ENCODE measurements around the gene COL4A5. TPM values are rescaled to one million over a fixed set of nuclear protein-coding genes. Genes with fewer than 3 reads are reported as not detected.

The COL4A5 gene
- total RNA-seq, 2 experiments from 2014 or later, result not detected

DNA sequence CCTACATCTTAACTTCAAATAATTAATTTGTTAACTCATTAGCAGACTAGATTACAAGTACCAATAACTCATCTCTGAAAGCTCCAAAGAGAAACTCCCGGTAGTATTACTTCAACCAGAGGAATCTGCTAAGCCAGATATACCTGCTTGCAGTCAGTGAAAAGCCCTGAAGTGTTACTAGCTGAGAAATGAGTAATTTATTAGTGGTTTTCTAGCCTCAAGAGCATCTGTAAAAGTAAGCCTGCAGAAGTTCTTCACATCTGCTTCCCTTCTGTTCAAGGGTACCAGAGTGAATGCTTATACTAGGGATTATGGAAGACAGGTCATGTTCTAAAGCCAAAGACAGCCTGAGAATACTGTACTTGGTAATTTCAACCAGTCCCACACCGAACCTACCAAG is 262.0 kb downstream of the COL4A5 start:
- H3K27me3 Mint-ChIP-seq (ENCODE audit: low read depth), result no peaks in the 10 kb centered on the region

DNA sequence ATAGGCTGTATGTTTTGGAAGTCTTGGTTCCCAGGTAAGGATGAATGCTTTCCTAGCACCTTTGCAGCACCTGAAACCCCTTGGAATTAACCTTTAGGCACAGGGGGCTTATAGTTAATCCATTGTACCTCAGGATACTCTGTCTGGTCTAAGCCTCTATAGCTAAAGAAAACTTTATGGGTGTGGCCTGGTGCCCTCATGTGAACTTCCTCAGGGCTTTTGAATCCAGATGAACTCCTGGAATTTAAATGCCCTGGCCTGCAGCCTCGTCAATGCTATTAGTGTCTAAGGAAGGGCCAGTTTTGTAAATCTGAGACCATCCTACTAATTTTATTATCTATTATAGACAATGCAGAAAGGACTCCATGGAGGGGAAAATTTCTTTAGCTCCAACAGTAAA is 262.9 kb downstream of the COL4A5 start:
- no peaks in the 10 kb centered on the region for H3K4me1 Mint-ChIP-seq (ENCODE audit: low read depth)
- H3K4me3 Mint-ChIP-seq, result no peak overlapping the region
- no peak for DNase-seq
- no peak overlapping the region for H3K27ac Mint-ChIP-seq
- CTCF ChIA-PET, result no interaction called here
- H3K36me3 Mint-ChIP-seq (ENCODE audit: low read depth), result no peaks in the 10 kb centered on the region
- intact Hi-C loops (cut with micrococcal nuclease), result no loop called here
- no peaks in the 10 kb centered on the region for H3K27me3 Mint-ChIP-seq (ENCODE audit: low read depth)
- H3K9me3 Mint-ChIP-seq, result no peaks in the 10 kb centered on the region

More for the DNA sequence above, 262.0 kb downstream of the COL4A5 start:
- no peak overlapping the region for H3K4me3 Mint-ChIP-seq
- no peaks in the 10 kb centered on the region for H3K36me3 Mint-ChIP-seq (ENCODE audit: low read depth)
- no peak for DNase-seq
- H3K27ac Mint-ChIP-seq, result no peak overlapping the region
- H3K4me1 Mint-ChIP-seq (ENCODE audit: low read depth), result no peaks in the 10 kb centered on the region
- no peaks in the 10 kb centered on the region for H3K9me3 Mint-ChIP-seq
- CTCF ChIA-PET, result no interaction called here
- intact Hi-C loops (cut with micrococcal nuclease), result no loop called here

DNA sequence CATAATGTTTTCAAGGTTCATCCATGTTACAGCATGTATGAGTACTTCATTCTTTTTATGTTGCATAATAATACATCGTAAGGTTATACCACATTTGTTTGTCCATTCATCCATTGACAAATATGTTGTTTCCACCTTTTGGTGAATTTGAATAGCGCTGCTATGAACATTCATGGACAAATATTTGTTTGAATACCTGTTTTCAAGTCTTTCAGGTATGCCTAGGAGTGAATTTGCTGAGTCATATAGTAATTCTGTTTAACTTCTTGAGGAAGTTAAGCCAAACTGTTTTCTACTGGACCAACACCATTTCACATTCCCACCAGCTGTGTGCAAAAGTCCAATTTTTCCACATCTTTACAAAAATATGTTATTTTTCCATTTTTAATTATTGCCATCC is 265.2 kb downstream of the COL4A5 start:
- H3K4me1 Mint-ChIP-seq (ENCODE audit: low read depth), result no peaks in the 10 kb centered on the region
- CTCF ChIA-PET, result no interaction called here
- intact Hi-C loops (cut with micrococcal nuclease), result no loop called here
- H3K27me3 Mint-ChIP-seq (ENCODE audit: low read depth), result no peaks in the 10 kb centered on the region
- H3K4me3 Mint-ChIP-seq, result no peak overlapping the region
- H3K27ac Mint-ChIP-seq, result no peak overlapping the region
- no peak for DNase-seq
- H3K9me3 Mint-ChIP-seq, result no peaks in the 10 kb centered on the region
- no peaks in the 10 kb centered on the region for H3K36me3 Mint-ChIP-seq (ENCODE audit: low read depth)

DNA sequence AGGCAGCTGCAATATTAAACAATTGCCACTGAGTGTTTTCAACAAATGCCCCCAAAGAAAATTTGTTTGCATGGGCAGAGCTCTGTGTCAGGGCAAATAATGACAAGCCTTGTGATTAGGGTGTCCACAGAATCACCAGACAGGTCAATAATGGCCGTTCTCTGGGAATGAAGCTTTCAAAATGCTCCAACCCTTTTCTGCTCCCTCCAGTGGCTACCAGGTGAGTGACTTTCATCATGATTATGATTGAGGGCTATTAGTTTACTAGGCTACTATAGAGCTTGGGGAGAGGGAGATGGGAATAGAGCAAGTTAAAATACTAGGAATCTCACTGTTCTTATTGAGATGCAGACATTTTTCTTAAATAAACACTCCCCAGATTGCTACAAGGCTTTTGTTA is 273.2 kb downstream of the COL4A5 start:
- Mint-ChIP-seq H3K27ac (no peak overlapping the region), H3K27me3 (ENCODE audit: low read depth) (no peaks in the 10 kb centered on the region), H3K4me1 (ENCODE audit: low read depth) (no peaks in the 10 kb centered on the region), H3K4me3 (no peak overlapping the region), H3K36me3 (ENCODE audit: low read depth) (no peaks in the 10 kb centered on the region), H3K9me3 (peaks cover 1% of the 10 kb centered on the region)
- CTCF ChIA-PET, result no interaction called here
- no peak for DNase-seq
- intact Hi-C loops (cut with micrococcal nuclease), result no loop called here

DNA sequence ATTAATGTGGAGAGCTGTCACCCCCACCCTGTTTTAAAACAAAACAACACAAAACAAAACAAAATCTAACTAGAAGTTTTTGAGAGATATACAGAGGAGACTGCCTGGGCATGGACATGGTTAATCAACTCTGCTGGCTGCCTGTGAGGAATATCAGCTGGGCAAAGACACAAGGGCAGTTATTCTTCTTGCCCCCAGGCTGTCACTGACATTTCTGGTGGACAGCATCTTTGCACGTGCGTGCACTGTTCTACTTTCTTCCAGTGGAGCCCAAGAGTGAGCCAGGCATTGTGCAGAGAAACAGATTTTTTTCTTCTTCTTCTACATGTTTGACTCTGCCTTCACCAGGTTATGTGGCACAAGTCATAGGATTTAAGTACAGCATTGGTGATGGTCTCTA is 282.9 kb downstream of the COL4A5 start:
- Mint-ChIP-seq H3K4me3 (no peak overlapping the region), H3K9me3 (no peaks in the 10 kb centered on the region), H3K36me3 (ENCODE audit: low read depth) (no peaks in the 10 kb centered on the region), H3K4me1 (ENCODE audit: low read depth) (no peaks in the 10 kb centered on the region), H3K27me3 (ENCODE audit: low read depth) (no peaks in the 10 kb centered on the region), H3K27ac (no peak overlapping the region)
- intact Hi-C loops (cut with micrococcal nuclease), result no loop called here
- no peak for DNase-seq
- CTCF ChIA-PET, result no interaction called here

DNA sequence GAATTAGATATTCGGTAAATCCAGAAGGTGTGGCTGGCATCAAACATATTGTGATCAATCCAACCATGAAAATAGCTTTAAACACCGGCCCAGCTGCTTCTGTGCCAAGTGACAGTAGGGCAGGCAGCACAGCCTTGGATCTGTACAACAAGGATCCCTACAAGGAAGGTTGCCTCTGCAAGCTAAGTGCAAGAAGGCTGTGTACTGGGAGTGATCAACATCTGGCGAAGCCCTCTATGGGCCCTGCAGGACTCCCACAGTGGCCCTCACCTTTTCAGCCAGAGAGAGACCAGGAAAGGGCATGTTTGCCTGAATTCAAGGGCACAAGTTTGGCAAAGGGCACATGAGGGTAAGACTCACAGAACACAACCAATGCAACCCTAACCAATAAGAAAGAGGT is 287.1 kb downstream of the COL4A5 start:
- intact Hi-C loops (cut with micrococcal nuclease), result no loop called here
- no peak overlapping the region for H3K27ac Mint-ChIP-seq
- H3K4me1 Mint-ChIP-seq (ENCODE audit: low read depth), result no peaks in the 10 kb centered on the region
- no peak overlapping the region for H3K4me3 Mint-ChIP-seq
- peaks cover 8% of the 10 kb centered on the region for H3K27me3 Mint-ChIP-seq (ENCODE audit: low read depth)
- CTCF ChIA-PET, result no interaction called here
- no peaks in the 10 kb centered on the region for H3K9me3 Mint-ChIP-seq
- no peak for DNase-seq
- H3K36me3 Mint-ChIP-seq (ENCODE audit: low read depth), result no peaks in the 10 kb centered on the region

DNA sequence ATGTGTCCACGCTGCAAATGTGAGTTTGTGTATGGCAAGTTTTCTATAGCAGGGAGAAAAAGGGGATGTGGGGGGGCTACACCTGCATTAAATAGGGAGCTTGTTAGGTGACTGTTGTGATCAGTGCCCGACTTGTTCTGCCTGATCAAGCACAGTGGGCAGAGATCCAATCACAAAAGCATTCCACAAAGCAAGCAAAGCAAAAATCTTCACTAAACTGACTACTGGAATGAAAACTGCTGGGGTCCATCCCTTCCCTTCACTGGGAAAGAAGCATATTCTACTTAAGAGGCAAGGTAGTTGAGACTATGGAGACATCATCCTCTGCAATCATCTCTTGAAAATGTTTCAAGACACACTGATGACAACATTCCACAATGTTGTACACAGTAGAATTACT is 291.5 kb downstream of the COL4A5 start:
- peaks cover 32% of the 10 kb centered on the region for H3K27me3 Mint-ChIP-seq (ENCODE audit: low read depth)
- intact Hi-C loops (cut with micrococcal nuclease), result no loop called here
- peaks cover 1% of the 10 kb centered on the region for H3K36me3 Mint-ChIP-seq (ENCODE audit: low read depth)
- no peak overlapping the region for H3K27ac Mint-ChIP-seq
- no peaks in the 10 kb centered on the region for H3K4me1 Mint-ChIP-seq (ENCODE audit: low read depth)
- no peaks in the 10 kb centered on the region for H3K9me3 Mint-ChIP-seq
- H3K4me3 Mint-ChIP-seq, result no peak overlapping the region
- DNase-seq, result no peak
- CTCF ChIA-PET, result no interaction called here

DNA sequence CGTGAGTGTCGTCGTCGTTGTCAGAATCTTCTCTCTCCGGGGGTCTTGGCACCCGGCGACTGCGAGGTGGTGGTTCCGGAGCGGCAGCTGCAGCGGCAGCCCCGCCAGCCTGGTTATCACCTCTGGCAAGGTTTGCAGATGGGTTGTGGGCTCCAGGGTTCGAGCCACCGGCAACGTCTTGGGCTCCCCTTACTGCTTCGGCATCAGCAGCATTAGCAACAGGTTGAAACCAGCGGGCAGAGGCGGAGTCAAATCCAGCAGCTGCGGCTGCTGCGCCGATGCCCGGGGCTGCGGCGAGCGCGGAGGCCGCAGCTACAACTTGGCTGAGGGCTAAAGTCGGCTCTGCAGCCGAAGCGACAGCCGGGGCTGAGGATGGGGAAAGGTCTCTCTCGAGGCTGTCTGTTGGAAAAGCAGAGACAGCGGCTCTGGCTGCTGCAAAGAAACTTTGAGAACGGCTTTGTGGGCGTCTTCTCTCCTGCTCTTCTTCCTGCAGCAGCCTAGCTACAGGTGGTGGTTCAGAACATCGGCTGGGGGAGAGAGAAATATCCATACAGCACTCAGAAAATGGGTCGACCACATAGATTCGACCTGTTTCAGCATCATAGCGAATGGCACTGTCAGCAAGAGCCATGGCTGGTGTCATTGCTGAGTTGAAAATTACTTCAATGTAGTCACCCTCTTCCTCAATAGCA is 293.1 kb downstream of the COL4A5 start:
- intact Hi-C loops (cut with micrococcal nuclease), result no loop called here
- no peak overlapping the region for H3K4me3 Mint-ChIP-seq
- H3K9me3 Mint-ChIP-seq, result no peaks in the 10 kb centered on the region
- peaks cover 36% of the 10 kb centered on the region for H3K27me3 Mint-ChIP-seq (ENCODE audit: low read depth)
- no peak for DNase-seq
- CTCF ChIA-PET, result no interaction called here
- H3K36me3 Mint-ChIP-seq (ENCODE audit: low read depth), result peaks cover 1% of the 10 kb centered on the region
- no peak overlapping the region for H3K27ac Mint-ChIP-seq
- H3K4me1 Mint-ChIP-seq (ENCODE audit: low read depth), result no peaks in the 10 kb centered on the region

DNA sequence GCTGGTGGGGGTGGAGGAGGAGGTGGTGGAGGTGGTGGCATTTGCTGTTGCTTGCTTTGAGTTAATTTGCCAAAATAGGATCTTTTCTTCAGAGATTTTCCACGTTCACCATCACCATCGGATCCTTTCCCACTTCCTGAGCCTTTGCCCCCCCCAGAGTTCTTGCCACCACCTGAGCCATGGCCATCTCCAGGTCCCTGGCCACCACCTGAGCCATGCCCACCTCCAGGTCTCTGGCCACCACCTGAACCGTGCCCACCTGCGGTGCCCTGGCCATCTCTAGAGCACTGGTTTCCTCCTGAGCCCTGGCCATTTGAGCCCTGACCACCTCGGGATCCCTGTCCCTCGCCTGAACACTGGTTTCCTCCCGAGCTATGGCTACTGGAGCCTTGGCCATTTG is 294.8 kb downstream of the COL4A5 start:
- intact Hi-C loops (cut with micrococcal nuclease), result no loop called here
- H3K9me3 Mint-ChIP-seq, result no peaks in the 10 kb centered on the region
- peaks cover 37% of the 10 kb centered on the region for H3K27me3 Mint-ChIP-seq (ENCODE audit: low read depth)
- no peak for DNase-seq
- peaks cover 1% of the 10 kb centered on the region for H3K36me3 Mint-ChIP-seq (ENCODE audit: low read depth)
- CTCF ChIA-PET, result no interaction called here
- H3K4me1 Mint-ChIP-seq (ENCODE audit: low read depth), result no peaks in the 10 kb centered on the region
- H3K4me3 Mint-ChIP-seq, result no peak overlapping the region
- no peak overlapping the region for H3K27ac Mint-ChIP-seq

DNA sequence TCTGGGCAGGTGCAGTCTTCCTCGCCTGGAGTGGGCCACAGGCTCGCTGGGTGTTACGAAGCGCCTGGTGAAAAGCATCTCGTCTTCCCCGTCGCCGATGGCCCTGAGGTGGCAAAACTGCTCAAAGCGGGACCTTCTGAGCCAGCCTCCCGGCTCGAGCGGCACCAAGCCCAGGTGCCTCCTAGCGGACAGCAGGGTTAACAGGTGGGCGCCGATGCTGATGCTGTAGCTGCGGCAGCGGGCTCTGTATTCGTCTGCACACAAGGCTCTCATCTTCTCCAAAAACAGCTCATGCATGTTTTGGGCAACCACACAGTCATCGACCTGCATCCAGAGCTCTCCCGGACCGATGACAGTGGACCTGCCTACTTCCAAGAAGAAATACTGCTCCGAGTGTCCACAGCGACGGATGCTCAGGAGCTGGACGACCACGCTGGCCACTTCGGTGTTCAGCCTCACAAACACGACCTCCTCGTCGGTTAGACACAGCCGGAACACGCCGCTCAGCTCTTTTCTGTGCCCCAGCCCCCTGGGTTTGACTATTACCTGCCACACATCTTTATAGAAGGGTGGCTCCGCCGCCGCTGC is 295.5 kb downstream of the COL4A5 start:
- intact Hi-C loops (cut with micrococcal nuclease), result no loop called here
- CTCF ChIA-PET, result no interaction called here
- H3K4me1 Mint-ChIP-seq (ENCODE audit: low read depth), result no peaks in the 10 kb centered on the region
- no peak overlapping the region for H3K27ac Mint-ChIP-seq
- H3K36me3 Mint-ChIP-seq (ENCODE audit: low read depth), result peaks cover 1% of the 10 kb centered on the region
- no peaks in the 10 kb centered on the region for H3K9me3 Mint-ChIP-seq
- H3K4me3 Mint-ChIP-seq, result no peak overlapping the region
- H3K27me3 Mint-ChIP-seq (ENCODE audit: low read depth), result peaks cover 37% of the 10 kb centered on the region
- DNase-seq, result no peak

DNA sequence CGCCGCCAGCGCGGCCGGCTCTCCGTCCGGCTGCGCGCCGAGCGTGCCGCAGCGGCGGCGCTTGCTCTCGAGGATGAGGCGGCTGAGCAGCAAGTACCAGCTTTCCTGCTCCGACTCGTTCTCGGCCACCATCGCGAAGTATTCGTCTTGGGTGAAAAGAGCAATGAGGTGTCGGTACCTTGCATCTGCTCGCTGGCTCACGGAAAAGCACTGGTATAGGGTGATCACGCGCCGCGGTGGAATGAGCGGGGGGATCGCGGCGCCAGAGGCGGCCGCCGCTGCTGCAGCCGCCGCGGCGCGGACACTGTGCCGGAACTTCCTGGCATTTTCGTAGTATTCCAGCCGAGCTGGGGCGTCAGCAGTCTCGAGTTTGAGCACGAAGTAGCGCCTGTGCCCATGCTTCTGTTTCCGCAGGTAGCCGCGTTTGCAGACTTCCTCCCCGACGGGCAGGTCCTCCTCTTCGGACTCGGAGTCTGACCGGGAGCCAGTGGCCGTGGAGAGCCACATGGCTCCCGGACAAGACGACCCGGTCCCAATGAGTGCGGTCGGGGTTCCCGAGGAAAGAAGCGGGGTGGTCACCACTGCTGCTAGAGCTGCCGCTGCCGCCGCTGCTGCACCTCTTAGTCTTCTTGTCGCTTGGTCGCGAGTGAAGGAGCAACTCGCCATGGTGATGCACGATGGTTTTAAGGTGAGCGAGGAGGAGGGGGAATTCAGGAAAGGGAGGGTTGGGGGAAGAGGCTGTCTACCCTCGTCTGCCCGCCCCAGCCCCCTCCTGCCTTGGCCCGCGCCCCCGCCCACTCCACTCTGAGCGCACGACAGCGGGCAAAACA is 296.3 kb downstream of the COL4A5 start:
- Mint-ChIP-seq H3K27ac (no peak overlapping the region), H3K4me1 (ENCODE audit: low read depth) (no peaks in the 10 kb centered on the region), H3K4me3 (no peak overlapping the region), H3K27me3 (ENCODE audit: low read depth) (peaks cover 36% of the 10 kb centered on the region), H3K9me3 (no peaks in the 10 kb centered on the region), H3K36me3 (ENCODE audit: low read depth) (peaks cover 1% of the 10 kb centered on the region)
- CTCF ChIA-PET, result no interaction called here
- DNase-seq, result no peak
- intact Hi-C loops (cut with micrococcal nuclease), result no loop called here

DNA sequence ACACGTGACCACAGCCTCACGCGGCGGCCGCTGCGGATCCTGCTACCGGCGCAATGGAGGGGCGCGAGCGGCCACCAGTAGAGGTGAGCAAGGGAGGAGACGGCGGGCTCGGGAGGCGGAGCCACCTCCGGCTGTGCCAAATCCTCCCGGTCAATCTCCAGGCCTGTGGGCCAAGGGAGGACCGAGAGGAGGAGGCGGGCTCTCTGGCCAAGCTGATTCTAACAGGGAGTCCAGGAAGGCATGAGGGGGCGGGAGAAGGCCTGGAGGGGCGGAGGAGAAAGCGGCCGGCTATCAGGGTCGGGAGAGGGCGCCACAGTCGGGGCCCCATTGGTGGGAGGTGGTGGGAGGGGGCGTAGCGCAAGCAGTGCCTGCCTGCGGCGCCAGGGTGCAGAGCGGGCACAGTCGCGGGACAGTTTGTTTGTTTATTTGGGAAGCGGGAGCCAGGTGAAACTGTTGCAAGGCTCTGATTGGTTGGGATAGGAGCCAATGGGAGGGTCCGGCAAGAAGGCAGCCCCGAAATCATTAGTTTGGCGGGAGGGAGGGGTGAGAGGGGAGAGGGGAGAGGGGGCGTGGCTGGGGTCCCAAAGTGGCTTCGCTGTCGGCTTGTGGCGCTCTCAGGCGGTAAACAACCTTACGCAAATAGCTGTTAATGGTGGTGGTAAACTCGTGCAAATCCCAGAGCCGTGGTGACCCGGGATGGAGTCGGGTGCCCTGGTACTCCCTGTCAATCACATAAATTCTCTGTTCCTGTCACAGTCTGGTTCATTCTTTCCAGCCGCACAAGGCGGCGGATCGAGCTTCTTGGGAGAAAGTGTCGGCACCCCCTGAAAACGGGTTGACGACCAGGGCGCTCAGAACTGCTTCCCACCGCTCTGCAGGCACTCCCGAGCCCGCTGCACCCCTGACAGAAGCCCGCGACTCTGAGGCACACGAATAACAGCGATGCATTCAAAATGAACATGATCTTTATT is 297.2 kb downstream of the COL4A5 start, which contains the start of gene IRS4:
Gene IRS4 (minus strand): TSS at position 55 of the 971 bp plus-strand sequence.
- Mint-ChIP-seq H3K9me3 (no peaks in the 10 kb centered on the region), H3K27me3 (ENCODE audit: low read depth) (peaks cover 31% of the 10 kb centered on the region), H3K27ac (no peak within 1 kb of the TSS), H3K4me1 (ENCODE audit: low read depth) (no peaks in the 10 kb centered on the region), H3K36me3 (ENCODE audit: low read depth) (peaks cover 1% of the 10 kb centered on the region), H3K4me3 (no peak within 1 kb of the TSS)
- DNase-seq, result no peak
- intact Hi-C loops (cut with micrococcal nuclease), result no loop called here
- CTCF ChIA-PET, result no interaction called here

Measured in activated naive CD4-positive, alpha-beta T cell treated with anti-CD3 and anti-CD28 coated beads for 36 hours (primary cell).